ENCODE measurements around the gene LRRC27.

The LRRC27 gene

DNA sequence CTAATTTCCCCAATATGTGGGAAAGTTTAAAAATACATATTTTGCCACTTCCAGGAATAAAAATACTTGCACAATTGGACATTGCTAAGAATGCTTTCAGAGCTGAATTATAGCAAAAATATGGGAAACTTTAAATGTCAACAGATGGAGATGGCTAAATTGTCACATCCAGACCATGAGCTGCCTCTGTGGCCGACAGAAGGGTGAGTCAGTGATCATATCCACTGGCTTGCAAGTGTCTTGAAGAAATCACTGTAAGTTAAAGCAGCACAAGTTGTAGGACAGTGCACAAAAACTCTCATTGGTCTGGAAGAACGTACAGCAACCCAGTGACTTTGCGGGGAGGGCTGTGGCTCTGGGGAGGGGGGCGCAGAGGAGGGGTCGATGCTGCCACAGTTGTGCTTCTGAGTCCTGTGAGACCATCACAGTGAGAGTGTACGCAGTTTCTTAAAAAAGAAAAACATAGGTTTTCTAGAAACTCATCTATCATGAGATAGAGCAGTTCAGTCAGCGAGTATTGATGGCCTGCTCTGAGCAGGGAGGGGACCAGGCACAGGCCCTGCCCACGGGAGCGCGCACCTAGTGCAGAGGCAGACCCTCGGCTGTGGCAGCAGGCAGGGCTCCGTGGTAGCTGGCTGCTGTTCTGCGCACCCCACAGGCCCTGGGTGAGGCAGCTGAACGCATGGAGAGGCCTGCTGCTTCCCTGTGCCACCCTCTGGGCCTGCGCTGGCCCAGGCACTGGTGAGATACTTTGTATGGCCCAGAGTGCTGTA, 25.5 kb downstream of the LRRC27 start:
- no peak for DNase-seq (ENCODE audit: low spot score)

DNA sequence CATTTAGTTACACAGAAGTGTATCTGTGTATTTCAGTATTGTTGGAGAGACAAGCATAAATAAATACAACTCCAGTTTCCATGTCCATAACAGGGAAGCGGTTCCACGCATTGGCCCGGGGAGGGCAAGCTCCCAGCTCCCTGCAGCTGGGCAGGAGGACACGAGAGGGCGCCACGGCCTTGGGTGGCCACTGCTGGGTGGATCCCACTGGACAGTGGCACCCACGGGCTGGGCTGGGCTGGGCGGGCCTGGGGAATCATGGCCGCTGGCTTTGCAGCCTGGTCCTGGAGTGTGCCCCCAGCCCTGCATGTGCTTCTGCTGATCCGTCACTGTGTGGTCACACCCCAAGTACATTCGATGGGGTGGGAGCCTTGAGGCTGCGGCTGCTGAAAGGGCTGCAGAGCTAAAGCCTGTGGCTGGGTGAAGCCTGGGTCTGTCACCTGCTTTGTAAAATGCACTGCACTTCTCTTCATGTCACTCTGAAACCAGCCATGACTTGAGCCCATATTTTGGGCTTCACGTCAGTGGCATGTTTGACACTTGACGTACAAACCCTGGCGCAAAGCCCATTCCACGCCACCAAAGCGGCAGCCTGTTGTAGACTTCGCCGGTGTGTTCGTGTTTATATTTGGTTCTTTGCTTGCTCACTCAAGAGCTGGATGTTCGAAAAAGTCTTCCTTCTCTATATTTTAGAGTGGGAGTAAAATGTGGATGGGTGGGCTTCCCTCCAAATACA, 27.5 kb downstream of the LRRC27 start:
- DNase-seq (ENCODE audit: low spot score) = no peak

DNA sequence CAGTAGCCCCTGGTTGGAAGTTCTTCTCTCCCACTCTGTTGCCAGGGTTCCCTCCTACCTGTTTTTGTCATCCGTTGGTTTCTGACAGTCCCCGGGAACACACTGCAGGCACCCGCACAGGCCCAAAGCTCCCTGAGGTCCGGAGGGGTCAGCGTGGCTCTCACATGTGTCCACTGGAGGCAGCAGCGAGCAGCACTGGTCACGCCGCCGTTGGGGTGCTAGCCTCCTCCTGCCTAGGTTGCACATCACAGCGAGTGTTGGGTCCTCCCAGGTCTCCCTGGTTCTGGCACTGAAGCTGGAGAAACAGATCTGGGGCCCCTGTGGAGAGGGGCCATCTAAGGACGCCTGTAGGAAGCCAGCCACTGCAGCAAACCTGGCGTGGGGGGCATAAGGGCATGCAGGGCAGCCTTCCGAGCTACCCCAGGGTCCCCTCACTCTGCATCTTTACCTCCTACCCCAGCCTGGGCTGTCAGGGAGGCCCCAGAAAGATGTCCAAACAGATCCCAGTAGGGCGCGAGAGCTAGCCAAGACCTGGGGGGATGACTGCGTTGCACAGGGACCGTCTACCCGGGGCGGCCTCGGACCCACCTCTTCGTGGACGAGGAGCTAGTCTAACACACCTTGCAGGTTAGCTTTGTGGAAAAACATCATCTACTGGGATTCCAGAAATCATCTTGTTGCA, 28.9 kb downstream of the LRRC27 start:
- DNase-seq (ENCODE audit: low spot score) = no peak

DNA sequence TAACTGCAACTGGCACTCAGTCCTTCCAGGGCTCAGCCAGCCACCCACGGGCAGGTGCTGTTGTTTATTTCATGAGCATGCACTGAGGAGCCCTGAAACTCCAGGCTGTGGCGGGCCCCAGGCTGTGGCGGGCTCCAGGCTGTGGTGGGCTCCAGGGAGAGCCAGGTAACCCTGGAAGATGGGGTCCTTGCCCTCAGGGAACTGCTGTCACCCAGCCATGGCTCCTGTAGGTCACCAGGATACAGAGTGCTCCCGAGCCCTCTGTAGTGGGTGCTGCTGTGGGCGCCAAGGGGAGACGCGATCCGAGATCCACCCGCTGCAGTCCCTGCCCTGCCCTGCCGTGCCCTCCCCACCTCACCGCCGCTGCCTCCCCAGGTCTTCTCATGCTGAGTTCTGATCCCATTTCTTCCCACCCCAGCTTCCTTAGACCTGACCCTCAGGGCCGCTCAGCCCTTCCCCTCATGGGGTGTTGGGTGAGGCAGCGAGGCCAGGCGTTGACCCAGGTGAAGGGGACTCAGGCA, 29.6 kb downstream of the LRRC27 start:
- no peak for DNase-seq (ENCODE audit: low spot score)

DNA sequence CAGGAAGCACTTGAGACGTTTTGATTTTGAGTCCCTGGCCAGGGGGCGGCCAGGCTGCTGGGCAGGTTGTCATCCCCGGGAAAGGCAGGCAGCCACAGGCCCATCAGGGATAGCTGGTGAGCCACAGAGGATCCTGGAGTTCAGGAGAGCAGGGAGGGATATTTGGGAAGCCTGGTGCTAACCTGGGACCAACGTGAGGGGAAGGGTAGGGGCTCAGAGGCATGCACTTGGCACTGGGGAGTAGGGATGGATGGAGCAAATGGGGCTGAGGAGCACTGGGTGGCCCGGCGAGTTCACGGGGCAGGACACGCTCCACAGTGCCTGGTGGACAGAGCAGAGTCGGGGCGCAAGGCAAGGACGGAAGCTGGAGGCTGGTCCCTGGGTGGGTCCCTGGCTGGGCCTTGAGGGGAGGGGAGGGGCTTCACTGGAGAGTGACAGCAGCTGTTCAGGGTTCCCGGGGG, 30.2 kb downstream of the LRRC27 start:
- no peak for DNase-seq (ENCODE audit: low spot score)

DNA sequence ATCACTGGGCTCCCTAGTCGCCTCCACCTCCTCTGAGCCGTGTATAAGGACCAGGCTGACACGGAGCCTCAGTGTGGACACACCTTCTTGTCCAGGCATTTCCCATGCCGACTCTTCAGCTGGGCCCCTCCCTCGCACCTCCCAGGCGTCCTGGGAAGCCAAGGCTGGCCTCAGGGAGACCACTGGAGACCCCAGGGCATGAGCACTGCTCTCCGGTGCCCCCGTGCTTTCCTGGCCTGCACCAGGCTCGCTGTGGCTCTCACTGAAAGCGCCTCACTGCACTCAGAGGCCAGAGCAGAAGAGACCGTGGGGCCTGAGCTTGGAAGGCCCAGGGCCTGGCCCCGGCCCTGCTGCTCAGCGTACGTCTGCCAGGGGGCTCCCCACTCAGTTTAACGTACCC, 31.4 kb downstream of the LRRC27 start:
- no peak for DNase-seq (ENCODE audit: low spot score)

DNA sequence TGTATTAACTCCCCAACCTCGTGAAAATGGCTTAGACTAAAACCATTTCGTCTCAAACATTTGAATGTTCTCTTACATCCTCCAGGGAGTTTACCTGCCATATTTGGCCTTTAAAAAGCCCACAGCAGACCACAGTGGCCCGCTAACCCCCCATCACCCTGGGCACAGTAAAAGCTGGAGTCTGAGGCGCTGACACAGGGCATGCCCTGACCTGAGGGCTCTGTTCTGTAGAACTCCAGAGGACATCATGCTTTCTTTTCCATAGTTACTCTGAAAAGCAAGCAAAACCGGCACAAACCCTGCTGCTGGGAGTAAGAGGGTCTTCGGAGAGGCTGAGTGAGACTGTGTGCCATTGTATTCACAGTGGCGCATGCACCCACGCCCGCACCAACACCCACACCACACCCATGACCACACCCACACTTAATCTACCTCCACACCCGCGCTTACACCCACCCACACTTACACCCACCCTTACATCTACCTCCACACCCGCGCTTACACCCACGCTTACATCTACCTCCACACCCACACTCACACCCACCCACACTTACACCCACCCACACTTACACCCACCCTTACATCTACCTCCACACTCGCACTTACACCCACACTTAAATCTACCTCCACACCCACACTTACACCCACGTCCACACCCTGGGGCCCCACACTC, 32.1 kb downstream of the LRRC27 start:
- no peak for DNase-seq (ENCODE audit: low spot score)

DNA sequence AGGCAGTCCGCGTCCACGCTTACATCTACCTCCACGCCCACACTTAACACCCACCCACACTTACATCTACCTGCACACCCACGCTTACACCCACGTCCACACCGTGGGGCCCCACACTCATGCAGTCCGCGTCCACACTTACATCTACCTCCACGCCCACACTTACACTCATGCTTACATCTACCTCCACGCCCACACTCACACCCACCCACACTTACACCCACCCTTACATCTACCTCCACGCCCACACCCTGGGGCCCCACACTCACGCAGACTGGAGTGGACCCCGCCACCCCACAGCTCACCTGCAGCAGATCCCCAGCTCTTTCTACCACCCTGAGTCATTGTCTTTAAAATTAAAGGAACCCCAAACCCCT, 32.6 kb downstream of the LRRC27 start:
- no peak for DNase-seq (ENCODE audit: low spot score)

DNA sequence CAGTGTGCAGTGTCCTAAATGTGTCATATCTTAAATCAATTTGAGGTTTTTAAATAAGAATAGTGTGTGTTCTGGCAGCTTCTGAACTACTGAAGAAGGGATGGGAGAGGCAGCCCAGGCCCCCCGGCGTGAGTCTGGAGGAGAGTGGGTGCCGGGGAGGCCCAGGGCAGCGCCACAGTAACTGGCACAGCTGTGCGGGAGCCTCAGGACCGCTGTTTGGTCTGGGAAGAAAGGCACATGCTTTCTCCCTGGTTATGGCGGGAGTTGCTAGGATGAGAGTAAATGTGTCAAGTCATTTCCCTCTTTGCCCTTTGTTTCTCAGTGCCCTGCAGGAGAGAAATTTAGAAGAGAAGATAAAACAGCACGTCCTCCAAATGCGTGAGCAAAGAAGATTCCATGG, 33.1 kb downstream of the LRRC27 start:
- DNase-seq (ENCODE audit: low spot score) = no peak

DNA sequence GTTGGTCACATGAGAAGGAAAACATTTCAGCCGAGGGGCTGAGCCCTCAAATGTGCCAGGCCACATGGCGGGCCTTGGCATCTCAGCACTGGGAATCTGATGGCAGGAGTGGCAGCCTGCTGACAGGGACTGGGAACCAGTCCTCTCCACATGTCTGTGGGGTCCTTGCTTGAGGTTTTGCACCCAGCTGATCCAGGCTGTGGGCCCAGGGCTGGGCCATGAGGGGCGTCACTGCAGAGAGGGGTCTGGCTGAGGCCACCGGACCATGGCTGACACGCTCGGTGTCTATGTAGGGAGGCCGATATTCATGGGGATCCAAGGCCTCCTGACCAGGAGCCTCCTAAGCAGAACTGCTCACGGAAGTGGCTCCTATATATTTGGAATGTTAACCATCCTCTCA, 34.0 kb downstream of the LRRC27 start:
- no peak for DNase-seq (ENCODE audit: low spot score)

DNA sequence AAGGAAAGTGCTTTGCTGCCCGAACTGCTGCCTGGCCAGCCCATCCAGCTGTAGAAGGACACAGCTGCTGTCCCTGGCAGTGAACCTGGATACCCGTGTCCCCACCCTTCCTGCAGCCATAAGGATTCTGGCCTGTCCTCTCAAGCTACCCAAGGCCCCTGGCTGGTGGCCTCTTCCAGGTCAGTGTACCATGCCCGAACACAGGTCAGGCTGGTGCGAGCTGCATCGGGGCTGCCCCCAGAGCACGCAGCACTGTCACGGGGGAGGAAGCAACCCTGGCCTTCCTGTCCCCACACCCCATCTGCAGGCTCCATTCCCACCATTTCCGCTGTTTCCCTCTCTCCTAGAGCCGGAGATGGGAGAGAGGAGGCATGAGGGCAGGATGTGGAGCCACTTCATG, 34.5 kb downstream of the LRRC27 start:
- no peak for DNase-seq (ENCODE audit: low spot score)

DNA sequence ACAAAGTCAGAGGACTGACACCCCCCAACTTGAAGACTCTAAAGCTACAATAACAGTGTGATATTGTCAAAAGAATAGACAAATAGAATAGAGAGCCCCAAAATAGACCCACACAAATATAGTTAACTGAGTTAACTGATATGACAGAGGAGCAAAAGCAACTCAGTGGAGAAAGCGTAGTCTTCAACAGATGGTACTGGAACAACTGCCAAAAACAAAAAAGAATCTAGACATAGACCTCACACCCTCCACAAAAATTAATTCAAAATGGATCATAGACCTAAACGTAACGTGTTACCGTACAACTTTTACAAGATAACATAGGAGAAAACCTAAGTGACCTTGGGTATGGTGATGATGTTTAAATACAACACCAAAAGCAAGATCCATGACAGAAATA, 36.4 kb downstream of the LRRC27 start:
- no peak for DNase-seq (ENCODE audit: low spot score)

DNA sequence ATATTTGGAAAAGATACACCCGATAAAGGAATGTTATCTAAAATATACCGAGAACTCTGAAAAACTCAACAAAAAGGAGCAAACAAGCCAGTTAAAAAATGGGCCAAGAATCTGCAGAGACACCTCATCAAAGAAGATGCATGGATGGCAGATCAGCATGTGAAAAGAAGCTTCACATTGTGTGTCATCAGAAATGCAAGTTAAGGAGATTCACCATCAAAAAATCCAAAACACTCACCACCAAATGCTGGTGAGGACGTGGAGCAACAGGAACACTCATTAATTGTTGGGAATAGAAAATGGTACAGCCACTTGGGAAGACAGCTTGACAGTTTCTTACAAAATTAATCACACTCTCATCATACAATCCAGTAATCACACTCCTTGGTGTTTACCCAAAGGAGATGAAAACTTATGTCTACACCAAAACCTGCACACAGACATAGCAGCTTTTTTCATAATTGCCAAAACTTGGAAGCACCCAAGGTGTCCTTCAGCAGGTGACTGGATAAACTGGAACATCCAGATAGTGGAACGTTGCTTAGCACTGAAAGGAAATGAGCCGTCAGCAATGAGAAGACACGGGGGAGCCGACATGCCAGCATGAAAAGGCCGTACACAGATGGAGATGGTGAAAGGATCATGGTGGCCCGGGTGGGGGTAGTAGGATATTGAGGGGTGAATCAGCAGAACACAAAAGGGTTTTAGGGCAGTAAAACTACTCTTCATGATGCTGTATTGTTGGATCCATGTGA, 37.1 kb downstream of the LRRC27 start:
- no peak for DNase-seq (ENCODE audit: low spot score)

DNA sequence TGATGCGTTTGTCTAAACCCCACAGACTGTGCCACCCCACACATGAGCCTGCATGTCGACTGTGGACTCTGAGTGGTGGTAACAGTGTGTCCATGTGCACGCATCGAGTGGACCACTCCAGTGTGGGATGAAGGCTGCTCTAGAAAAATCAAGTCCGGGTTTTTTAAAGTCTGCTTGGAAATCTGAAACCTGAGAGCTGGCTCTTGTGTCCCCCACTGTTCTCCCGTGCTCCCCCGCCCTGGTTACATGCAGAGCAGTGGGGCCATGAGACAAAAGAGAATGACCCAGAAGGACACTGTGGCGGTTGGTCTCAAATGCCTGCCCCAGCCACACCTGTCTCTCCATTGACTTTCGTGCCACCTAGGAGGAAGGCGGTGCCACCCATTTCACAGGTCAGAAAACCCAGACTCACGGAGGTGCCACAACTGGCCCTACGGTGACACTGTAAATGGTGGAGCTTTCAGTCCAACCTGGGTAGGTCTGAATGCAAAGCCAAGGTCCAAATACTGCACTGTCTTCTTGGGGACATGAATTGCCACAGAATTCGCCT, 37.7 kb downstream of the LRRC27 start:
- DNase-seq (ENCODE audit: low spot score) = no peak

DNA sequence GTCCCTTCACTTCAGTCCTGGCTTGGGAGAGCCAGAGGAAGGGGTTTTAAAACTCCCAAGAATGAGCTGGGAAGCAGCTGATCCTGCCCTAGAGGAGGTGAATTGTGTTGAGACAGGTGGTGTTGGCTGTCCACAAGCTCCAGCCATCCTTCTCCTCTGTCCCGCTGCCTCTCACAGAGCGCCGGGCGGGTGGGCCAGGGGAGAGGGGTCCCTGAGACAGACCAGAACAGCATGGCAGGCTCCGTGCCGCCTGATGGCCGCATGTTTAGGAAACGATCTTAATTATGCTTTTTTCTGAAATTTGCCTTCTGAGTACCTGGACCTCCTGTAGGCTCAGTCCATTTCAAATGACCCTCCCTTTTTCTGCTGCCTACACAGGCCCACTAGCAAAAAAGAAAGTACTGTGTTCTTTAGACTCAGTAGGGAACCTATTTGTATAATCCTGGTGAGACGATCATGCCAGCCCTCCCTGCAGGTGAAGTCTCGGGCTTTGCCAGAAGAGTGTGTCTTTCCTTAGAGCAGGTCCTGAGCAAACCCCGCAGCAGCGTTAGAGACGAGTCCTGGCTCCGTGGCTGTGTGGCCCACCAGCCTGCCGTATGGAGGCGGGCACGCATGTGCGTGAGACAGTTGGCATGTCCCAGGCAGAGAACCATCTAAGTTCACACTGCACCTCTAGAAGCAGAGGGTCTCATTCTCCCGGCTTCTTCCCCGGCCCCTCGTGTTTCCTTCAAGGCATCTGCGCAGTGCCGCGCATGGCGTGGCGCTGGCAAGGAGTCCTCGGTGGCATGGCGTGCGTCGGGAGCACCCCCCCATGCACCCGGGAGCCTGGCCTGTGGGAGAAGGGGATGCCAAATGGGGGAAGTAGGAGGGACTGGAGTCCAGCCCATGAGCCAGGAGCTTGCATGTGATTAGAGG, 38.7 kb downstream of the LRRC27 start:
- DNase-seq (ENCODE audit: low spot score) = no peak

DNA sequence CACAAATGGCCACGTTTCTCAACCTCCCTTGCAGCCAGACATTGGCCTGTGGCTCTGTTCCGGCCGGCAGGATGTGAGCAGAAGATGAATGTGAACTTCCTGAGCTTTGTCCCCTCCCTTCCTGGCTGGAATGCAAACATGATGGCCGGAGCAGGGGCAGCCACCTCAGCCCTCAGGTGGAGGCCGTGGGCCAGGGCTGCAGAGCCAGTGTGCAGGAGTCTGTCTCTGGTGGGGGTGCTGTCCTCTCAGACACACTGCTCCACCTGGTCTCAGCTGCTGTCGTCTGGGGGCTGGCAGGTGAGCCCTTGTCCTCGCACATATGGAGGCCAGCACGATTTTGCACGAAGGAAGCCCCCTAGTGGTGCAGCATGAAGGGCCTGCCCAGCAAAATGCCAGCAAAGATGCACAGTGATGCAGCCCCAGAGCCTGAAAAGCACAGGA, 39.7 kb downstream of the LRRC27 start:
- DNase-seq (ENCODE audit: low spot score) = no peak

DNA sequence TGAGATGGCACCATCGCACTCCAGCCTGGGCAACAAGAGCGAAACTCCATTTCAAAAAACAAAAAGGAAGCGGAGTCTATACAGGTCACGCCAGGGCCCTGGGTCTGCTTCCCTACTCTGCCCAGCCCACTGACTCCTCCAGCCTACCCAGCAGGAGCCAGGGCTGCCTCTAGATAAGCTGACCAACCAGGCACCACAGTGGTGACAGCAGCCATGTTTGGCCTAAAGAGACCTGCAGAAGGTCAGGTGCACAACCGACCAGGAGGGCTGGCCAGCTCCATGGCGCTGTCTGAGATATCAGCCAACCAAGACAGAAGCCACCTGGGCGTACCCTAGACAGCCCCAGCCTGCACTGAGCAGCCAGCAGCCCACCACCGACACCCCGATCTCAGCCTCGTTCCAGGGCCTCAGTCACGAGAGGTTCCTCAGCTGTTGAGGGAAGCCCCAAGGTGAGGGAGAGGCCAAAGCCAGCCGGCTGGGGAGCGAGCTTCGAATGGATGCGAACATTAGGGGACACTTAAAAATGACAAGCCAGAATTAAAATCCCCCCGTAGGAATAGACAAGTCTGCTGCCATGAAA, 40.6 kb downstream of the LRRC27 start:
- DNase-seq (ENCODE audit: low spot score) = no peak

DNA sequence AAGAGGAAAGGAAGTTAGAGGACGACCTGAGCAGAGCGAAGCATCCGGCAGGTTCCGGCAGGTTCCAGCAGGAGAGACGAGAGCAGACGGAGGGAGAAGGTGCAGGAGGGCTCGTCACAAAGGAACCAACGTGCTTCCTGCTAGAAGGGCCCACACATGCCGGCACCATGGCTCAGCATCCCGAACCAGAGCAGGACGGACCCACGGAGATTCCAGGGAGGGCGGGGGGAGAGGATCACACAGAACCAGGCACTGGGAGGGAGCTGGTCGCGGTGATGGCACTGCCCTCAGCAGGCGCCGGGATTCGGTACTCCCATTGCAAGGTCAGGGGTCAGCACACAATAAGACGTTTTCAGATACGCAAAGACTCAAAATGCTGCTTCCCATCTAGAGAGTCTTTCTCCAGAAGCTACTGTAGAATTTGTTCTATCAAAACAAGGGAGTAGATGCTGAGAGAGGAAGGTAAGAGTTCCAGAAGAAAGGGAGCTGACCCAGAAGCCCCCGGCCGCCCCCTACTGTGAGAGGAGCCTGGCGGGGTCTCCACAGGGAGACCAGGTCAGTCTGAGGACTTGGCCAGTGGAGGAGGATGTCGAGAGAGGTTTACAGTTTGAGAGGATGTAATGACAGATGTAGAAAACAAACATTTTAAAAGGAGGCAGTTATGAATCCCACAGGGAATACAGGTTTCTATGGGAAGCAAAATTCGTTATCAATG, 41.4 kb downstream of the LRRC27 start:
- DNase-seq (ENCODE audit: low spot score) = no peak

DNA sequence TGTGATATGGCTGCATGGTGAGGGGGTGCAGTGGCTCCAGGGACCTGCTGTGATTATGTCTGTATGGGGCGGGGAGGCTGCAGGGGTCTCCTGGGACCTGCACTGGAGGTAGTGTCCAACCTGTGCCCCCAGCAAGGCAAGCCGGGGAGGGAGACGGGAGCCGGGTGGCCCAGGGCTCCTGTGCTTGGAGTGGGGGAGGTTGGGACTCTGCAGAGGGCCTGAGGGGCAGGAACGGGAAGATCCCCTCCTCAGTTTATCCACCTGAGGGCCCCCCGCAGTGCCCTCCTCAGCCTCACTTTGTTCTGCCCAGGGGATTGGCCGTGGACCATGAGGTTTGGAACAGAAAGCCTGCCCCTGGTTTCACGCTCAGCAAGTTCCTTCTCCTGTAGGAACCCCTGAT, 42.2 kb downstream of the LRRC27 start:
- no peak for DNase-seq (ENCODE audit: low spot score)
